ENCODE data around the gene SLC9A1. TPM values are rescaled to one million over a fixed set of nuclear protein-coding genes. Genes with fewer than 3 reads are reported as not detected.

Gene SLC9A1
- total RNA-seq, 1 donor from 2014 or later, result 54.6 TPM

DNA sequence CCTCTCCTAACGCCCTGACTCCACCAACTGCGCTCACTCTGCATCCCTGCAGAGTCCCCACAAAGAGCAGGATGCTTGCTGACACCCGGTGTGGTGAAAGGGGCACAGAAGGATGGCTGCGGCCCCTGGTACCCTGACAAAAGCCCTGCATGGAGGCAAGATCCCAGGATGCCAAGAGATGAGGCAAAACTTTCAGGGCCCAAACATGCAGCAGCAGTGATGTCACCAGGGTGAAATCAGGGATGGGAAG lies 36.6 kb downstream of the SLC9A1 start:
- Mint-ChIP-seq H3K4me3 (ENCODE audit: unreplicated experiment) (no peak overlapping the region), H3K36me3 (ENCODE audit: low read depth) (peaks cover 8% of the 10 kb centered on the region), H3K27me3 (ENCODE audit: low read depth) (no peaks in the 10 kb centered on the region), H3K4me1 (ENCODE audit: low read depth) (peaks cover 75% of the 10 kb centered on the region), H3K27ac (ENCODE audit: unreplicated experiment) (peak overlapping the region; percentile 94), H3K9me3 (ENCODE audit: low read depth) (no peaks in the 10 kb centered on the region)
- TF ChIP-seq, protein P1, sequence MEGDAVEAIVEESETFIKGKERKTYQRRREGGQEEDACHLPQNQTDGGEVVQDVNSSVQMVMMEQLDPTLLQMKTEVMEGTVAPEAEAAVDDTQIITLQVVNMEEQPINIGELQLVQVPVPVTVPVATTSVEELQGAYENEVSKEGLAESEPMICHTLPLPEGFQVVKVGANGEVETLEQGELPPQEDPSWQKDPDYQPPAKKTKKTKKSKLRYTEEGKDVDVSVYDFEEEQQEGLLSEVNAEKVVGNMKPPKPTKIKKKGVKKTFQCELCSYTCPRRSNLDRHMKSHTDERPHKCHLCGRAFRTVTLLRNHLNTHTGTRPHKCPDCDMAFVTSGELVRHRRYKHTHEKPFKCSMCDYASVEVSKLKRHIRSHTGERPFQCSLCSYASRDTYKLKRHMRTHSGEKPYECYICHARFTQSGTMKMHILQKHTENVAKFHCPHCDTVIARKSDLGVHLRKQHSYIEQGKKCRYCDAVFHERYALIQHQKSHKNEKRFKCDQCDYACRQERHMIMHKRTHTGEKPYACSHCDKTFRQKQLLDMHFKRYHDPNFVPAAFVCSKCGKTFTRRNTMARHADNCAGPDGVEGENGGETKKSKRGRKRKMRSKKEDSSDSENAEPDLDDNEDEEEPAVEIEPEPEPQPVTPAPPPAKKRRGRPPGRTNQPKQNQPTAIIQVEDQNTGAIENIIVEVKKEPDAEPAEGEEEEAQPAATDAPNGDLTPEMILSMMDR (IDR thresholded peaks at IDR 0.05), result no peak
- no peak for DNase-seq (ENCODE audit: low spot score)

DNA sequence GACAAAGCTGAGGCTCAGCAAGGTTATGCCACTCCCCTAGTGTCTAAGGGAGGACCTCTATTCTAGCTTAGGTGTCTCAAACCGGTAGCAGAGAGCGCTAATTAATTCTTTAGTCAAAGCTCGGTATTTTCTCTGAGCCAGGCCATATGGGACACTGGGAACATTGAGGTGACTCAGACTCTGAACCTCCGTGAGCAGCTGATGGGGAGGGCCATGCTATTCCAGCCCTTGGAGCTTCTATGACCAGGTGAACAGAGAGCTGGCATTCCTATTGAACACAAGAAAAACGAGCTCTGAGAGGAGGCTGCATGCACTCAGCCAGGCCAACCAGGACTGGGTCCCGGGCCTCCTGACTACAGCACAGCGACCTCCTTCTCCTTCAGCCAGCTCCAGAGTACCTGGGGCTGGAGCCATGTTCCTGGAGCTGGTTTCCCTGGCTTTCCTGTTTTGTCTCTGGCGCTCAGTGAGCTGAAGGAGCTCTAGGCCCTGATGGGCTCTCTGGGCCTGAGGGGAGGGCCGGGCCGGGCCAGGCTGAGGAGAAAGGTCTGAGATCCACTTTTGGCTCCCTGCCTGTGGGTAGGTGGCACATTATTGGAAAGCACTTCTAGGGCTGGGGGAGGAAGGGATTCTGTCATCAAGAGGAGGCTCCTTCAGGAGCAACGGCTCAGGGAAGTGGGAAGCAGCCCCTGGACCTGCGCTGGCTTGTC lies 37.0 kb downstream of the SLC9A1 start:
- TF ChIP-seq, protein P1 (IDR thresholded peaks at IDR 0.05), result no peak
- Mint-ChIP-seq H3K4me1 (ENCODE audit: low read depth) (peaks cover 76% of the 10 kb centered on the region), H3K36me3 (ENCODE audit: low read depth) (peaks cover 8% of the 10 kb centered on the region), H3K27me3 (ENCODE audit: low read depth) (no peaks in the 10 kb centered on the region), H3K9me3 (ENCODE audit: low read depth) (no peaks in the 10 kb centered on the region), H3K27ac (ENCODE audit: unreplicated experiment) (peak overlapping the region; percentile 94), H3K4me3 (ENCODE audit: unreplicated experiment) (no peak overlapping the region)
- no peak for DNase-seq (ENCODE audit: low spot score)

DNA sequence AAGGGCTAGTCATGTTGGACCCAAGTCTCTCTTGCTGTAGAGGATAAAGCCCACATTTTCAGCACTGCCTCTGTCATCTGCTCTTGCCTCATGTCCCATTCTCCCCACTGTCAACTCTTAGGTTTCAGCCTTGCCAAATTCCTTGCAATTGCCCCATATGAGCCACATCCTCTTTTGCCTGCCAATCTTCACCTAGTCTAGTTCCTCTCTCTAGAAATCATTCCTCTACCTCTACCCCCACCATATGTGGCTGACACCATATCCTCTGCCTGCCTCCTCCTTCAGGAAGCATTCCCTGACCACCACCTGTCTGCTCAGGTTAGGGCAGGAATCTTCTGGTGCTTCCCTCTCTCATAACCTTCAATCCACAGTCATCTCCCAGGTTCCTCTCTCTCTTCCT lies 38.2 kb downstream of the SLC9A1 start:
- Mint-ChIP-seq H3K4me1 (ENCODE audit: low read depth) (peaks cover 77% of the 10 kb centered on the region), H3K27me3 (ENCODE audit: low read depth) (no peaks in the 10 kb centered on the region), H3K4me3 (ENCODE audit: unreplicated experiment) (no peak overlapping the region), H3K36me3 (ENCODE audit: low read depth) (peaks cover 8% of the 10 kb centered on the region), H3K27ac (ENCODE audit: unreplicated experiment) (peak overlapping the region; percentile 55), H3K9me3 (ENCODE audit: low read depth) (no peaks in the 10 kb centered on the region)
- TF ChIP-seq, protein P1 (IDR thresholded peaks at IDR 0.05), result no peak
- DNase-seq (ENCODE audit: low spot score), result no peak

DNA sequence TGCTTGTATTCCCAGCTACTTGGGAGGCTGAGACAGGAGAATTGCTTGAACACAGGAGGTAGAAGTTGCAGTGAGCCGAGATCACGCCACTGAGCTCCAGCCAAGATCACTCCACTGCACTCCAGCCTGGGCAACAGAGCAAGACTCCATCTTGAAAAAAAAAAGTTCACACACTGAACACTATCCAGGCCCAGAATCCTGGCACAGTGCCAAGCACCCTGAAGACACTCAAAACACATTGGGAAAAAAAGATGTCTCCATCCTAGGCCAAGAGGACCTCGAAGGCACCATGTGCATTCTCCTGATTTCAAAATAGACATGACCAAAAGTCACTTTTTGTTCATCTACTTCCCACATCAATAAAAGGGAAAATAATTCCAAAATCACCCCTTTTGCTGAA lies 38.7 kb downstream of the SLC9A1 start:
- H3K36me3 Mint-ChIP-seq (ENCODE audit: low read depth), result peaks cover 8% of the 10 kb centered on the region
- no peaks in the 10 kb centered on the region for H3K27me3 Mint-ChIP-seq (ENCODE audit: low read depth)
- TF ChIP-seq, protein P1 (IDR thresholded peaks at IDR 0.05), result no peak
- no peak for DNase-seq (ENCODE audit: low spot score)
- H3K27ac Mint-ChIP-seq (ENCODE audit: unreplicated experiment), result peak overlapping the region; percentile 55
- no peak overlapping the region for H3K4me3 Mint-ChIP-seq (ENCODE audit: unreplicated experiment)
- H3K4me1 Mint-ChIP-seq (ENCODE audit: low read depth), result peaks cover 75% of the 10 kb centered on the region
- no peaks in the 10 kb centered on the region for H3K9me3 Mint-ChIP-seq (ENCODE audit: low read depth)

DNA sequence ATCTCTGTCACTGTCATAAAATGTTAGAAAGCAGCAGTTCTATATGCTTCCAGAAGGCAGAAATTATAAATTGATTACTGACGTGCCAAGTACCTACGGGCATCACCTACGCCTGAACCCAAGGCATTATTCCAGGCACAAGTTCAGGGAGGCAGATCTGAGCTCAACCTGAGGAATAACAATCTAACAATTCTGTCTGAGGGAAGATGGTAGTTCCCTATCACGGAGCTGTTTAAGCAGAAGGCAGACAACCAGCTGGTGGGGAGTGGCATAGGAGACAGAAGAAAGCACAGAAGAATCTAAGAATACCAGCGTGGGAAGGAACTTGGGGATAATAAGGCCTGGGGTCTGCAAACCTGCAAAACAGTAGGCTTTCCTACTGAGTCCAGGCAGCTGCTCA lies 40.4 kb downstream of the SLC9A1 start:
- Mint-ChIP-seq H3K27me3 (ENCODE audit: low read depth) (no peaks in the 10 kb centered on the region), H3K9me3 (ENCODE audit: low read depth) (no peaks in the 10 kb centered on the region), H3K4me1 (ENCODE audit: low read depth) (peaks cover 72% of the 10 kb centered on the region), H3K4me3 (ENCODE audit: unreplicated experiment) (no peak overlapping the region), H3K36me3 (ENCODE audit: low read depth) (peaks cover 8% of the 10 kb centered on the region), H3K27ac (ENCODE audit: unreplicated experiment) (no peak overlapping the region)
- no peak for DNase-seq (ENCODE audit: low spot score)
- TF ChIP-seq, protein P1 (IDR thresholded peaks at IDR 0.05), result no peak
